Immature natural killer cell (primary cell): ENCODE measurements around the gene HYOU1. TPM values are rescaled to one million over a fixed set of nuclear protein-coding genes. Genes with fewer than 3 reads are reported as not detected.

Experiments used
- DNase-seq, 3 donors: peaks; one replicate each; pipeline ENCODE4 v3.0.0; 2022; ENCODE audit warnings: mixed read lengths in 1 of 3
- H3K27ac Mint-ChIP-seq, 6 donors: one replicate each; pipeline ENCODE4 v1.8.0; 2020; ENCODE audit warnings: mixed read lengths in 6 of 6, mild to moderate bottlenecking in 5 of 6, inconsistent platforms in 4 of 6, moderate library complexity in 3 of 6
- H3K27me3 Mint-ChIP-seq, 3 donors: one replicate each; pipeline ENCODE4 v1.8.0; 2020 to 2021; ENCODE audit warnings: low read depth in 3 of 3, mild to moderate bottlenecking in 3 of 3, mixed read lengths in 3 of 3, moderate library complexity in 3 of 3, inconsistent platforms in 1 of 3
- H3K36me3 Mint-ChIP-seq, 3 donors: one replicate each; pipeline ENCODE4 v1.8.0; 2020; ENCODE audit warnings: mixed read lengths in 3 of 3, inconsistent platforms in 2 of 3, mild to moderate bottlenecking in 2 of 3
- H3K4me1 Mint-ChIP-seq, 2 donors: one replicate each; pipeline ENCODE4 v1.8.0; 2020; ENCODE audit warnings: inconsistent platforms in 2 of 2, mild to moderate bottlenecking in 2 of 2, mixed read lengths in 2 of 2, moderate library complexity in 1 of 2
- H3K4me3 Mint-ChIP-seq, 5 donors: one replicate each; pipeline ENCODE4 v1.8.0; 2020; ENCODE audit warnings: mild to moderate bottlenecking in 5 of 5, mixed read lengths in 5 of 5, inconsistent platforms in 3 of 5, moderate library complexity in 3 of 5
- H3K9me3 Mint-ChIP-seq, 6 donors: one replicate each; pipeline ENCODE4 v1.8.0; 2020; ENCODE audit warnings: mild to moderate bottlenecking in 6 of 6, mixed read lengths in 6 of 6, inconsistent platforms in 4 of 6, moderate library complexity in 3 of 6
- polyA plus RNA-seq, 3 donors: library from polyadenylated mRNA; unstranded; fragments of 300-500 nt; fragmentation: Illumina TruSeq; gene quantifications; one replicate each; pipeline ENCODE4 v1.2.3, GENCODE V29; 2021

Gene HYOU1
- polyA plus RNA-seq, 3 donors from 2014 or later: 23.2 to 49.1 (median 32.9) TPM

DNA sequence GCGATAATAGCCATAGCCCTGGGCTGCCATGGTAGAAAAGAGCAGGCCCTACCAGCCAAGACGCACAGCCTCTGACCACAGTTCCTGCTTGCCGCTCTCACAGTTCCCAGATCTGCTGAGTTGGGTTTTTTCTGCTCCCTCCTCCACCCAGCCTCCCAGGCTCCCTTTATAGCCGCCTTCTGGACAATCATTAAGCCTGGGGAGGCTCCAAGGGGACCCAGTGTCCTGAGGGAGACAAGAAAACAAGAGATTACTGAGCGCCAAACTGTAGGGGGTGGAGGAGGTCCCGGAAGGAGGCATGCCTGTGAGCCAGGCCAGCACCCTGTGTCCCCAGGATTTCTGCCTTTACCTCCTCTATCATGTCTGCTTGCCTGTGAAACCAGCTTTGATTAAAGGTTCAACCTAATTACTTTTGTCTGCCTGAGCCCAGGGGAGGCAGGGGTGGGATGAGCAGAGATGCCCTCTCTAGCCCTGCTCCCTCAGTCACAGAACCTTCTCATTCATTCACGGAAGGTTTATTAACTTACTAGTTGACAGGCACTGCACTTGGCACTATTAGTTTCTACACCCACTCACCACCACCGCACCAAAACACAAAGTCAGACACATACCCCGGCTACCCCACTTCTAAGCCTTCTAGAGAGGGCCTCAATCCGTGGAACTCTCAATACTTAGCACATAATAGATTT lies 27.5 kb downstream of the HYOU1 start:
- no peaks in the 10 kb centered on the region for H3K36me3 Mint-ChIP-seq
- H3K9me3 Mint-ChIP-seq: no peaks in the 10 kb centered on the region
- DNase-seq: no peak
- peak overlapping the region; percentile 57 to 84 (median 72) for H3K4me3 Mint-ChIP-seq
- H3K4me1 Mint-ChIP-seq: peaks cover 8 to 16% of the 10 kb centered on the region in 2 donors
- peaks cover 0 to 2% (median 2%) of the 10 kb centered on the region in 3 donors for H3K27me3 Mint-ChIP-seq
- H3K27ac Mint-ChIP-seq: peak overlapping the region; percentile 3 to 87 (median 76)

DNA sequence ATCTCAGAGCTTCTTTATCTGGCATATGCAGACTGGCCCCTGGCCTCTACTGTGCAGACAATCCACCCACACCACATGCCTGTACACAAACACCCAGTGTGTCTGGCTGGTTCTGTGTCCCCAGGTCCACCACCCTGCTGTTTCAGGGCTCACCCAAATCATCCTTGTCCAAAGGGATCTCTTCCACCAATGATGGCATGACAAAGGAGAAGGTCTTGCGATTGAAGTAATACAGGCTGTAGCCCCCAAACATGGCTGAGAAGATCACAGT lies 28.0 kb downstream of the HYOU1 start:
- no peak for DNase-seq
- no peaks in the 10 kb centered on the region for H3K9me3 Mint-ChIP-seq
- peaks cover 0 to 2% (median 2%) of the 10 kb centered on the region in 3 donors for H3K27me3 Mint-ChIP-seq
- H3K4me3 Mint-ChIP-seq: peak overlapping the region; percentile 47 to 84 (median 67)
- H3K27ac Mint-ChIP-seq: peak overlapping the region in 4 of 6 donors; percentile 14 to 86 (median 36)
- H3K4me1 Mint-ChIP-seq: peaks cover 8 to 18% of the 10 kb centered on the region in 2 donors
- peaks cover 0 to under 1% (median 0%) of the 10 kb centered on the region in 3 donors for H3K36me3 Mint-ChIP-seq

DNA sequence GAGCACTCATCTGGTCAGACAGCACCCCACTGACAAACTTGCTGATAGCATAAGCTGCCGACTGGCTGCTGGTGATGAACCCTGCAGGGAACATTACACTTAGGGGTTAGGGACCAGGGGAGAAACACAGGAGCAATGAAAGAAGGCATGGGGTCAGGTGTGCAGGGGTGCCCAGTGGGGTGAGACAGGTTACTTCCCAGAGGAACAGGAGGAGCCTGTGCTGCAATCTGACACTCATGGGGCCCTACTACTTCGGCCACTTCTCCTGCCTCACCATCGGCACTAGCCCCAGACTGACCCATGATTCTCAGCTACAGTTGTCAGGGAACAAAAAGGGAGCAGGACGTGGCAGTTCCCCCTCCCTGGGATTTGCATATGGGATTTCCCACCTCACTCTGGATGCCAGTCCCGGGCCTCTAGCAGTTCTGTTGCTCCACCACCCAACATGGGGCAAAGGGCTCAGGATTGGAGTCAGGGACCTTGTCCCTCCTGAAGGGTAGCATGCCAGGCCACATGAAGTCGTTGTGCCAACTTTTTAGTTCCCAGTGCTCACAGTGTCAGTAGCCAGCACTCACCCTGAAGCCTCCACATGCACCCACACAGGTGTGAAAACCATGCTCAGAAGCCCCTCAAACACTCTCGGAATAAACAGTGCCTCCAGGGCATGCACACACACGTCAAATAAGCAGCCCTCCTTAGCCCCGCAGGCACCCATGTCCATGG lies 28.5 kb downstream of the HYOU1 start:
- H3K27ac Mint-ChIP-seq: peak overlapping the region in 1 of 6 donors; percentile 46
- H3K27me3 Mint-ChIP-seq: peaks cover 0 to 2% (median 2%) of the 10 kb centered on the region in 3 donors
- H3K9me3 Mint-ChIP-seq: no peaks in the 10 kb centered on the region
- DNase-seq: no peak
- H3K36me3 Mint-ChIP-seq: peaks cover 1 to 6% (median 2%) of the 10 kb centered on the region in 3 donors
- peak overlapping the region in 3 of 5 donors; percentile 47 to 84 (median 67) for H3K4me3 Mint-ChIP-seq
- peaks cover 12 to 20% of the 10 kb centered on the region in 2 donors for H3K4me1 Mint-ChIP-seq

DNA sequence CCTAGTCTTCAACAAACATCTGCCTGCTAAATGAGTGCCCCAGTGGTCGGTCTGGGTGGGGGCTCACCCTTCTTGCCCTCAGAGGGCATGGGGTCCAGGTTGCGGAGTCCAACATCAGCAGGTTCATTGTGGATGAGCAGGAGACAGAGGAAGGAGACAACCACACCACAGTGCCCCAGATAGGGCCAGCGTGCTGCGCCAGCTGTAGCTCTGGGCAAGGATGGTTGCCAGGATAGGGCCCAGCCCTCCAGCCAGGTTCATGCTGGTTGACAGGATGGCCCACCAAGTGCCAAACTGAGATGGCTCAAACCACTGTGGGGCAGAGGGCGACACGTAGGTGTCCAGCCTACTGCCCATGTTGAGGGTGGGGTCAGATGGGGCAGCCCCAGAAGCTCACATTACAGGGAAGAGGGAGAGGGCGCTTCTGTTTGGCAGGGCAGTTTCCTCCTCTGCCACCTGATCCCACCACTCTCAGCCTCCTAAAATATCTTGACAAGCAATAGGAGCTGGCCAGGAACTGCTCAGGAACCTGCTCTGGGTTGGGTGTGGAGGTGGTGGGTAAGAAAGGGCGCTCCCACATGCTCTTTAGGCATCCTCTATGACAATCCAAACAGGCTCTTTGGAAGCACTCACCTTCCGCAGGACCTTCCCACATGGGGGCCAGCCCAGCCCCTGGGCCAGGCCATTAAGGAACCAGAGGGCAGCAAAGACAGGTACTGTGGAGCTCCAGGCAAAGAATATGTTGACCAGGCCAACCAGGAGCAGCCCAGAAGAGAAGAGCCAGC lies 29.3 kb downstream of the HYOU1 start:
- Mint-ChIP-seq H3K9me3 (no peaks in the 10 kb centered on the region), H3K27me3 (peaks cover 0 to 2% (median 2%) of the 10 kb centered on the region in 3 donors), H3K4me3 (peak overlapping the region in 1 of 5 donors; percentile 27), H3K27ac (peak overlapping the region in 1 of 6 donors; percentile 18), H3K4me1 (peaks cover 15 to 22% of the 10 kb centered on the region in 2 donors), H3K36me3 (peaks cover 3 to 10% (median 6%) of the 10 kb centered on the region in 3 donors)
- DNase-seq: no peak

DNA sequence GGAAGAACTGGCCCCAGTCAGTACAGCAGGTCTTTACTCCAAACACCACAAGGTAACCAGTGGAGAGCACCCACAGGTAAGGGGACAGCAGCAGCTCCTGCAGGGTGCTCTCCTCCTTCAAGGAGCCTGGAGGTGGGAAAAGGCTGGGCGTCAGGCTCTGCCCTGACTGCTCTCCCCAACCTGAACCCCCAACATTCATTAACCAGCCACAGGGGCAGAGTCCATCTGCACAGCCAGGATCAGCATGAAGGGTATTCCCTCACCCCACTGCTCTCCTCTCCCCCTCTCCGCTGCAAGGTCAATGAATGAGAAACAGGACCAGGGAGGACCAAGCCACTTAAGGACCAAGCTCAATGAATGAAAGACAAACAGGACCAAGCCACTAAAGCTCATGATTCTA lies 30.0 kb downstream of the HYOU1 start:
- DNase-seq: no peak
- no peak overlapping the region for H3K4me3 Mint-ChIP-seq
- H3K27ac Mint-ChIP-seq: peak overlapping the region in 1 of 6 donors; percentile 17
- H3K27me3 Mint-ChIP-seq: peaks cover 0 to 2% (median 2%) of the 10 kb centered on the region in 3 donors
- no peaks in the 10 kb centered on the region for H3K9me3 Mint-ChIP-seq
- H3K36me3 Mint-ChIP-seq: peaks cover 3 to 10% (median 6%) of the 10 kb centered on the region in 3 donors
- H3K4me1 Mint-ChIP-seq: peaks cover 15 to 22% of the 10 kb centered on the region in 2 donors

DNA sequence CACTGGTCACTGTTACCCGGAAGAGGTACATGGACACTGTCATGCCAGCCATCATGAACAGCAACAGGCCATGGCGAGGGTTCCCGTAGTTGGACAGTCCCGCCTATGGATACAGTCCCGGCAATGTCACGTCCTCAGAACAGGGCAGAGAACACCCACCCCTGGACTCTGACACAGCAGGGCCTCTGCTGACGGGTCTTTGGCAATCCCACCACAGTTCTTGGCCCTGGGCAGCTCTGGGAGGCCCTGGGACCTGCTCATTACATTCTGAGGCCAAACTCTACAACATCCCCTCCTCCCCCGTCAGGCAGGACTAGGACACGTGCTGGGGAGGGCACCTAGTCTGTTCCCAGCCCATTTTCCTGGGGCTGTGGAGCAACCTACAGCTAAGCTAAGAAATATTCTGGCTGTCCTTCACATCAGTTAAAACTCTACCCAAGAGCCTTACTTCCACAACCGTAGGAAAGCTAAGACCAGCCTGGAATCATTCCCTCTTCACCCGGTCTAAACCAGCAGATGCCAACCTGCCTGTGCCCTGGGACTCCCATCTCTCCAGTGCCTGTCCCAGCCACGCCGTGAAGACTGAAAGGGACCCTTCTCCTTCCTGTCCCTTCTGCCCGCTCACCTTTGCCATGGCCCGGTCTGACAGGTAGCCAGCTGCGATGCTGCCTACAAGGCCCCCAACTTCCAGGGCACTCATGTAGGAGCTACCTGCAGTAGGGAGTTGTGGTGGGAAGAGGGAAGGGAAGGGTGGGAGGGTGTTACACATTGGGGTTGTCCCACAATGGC lies 30.8 kb downstream of the HYOU1 start:
- Mint-ChIP-seq H3K27ac (peak overlapping the region in 3 of 6 donors; percentile 7 to 55 (median 13)), H3K36me3 (peaks cover 6 to 10% (median 9%) of the 10 kb centered on the region in 3 donors), H3K4me3 (no peak overlapping the region), H3K27me3 (peaks cover 0 to 2% (median under 1%) of the 10 kb centered on the region in 3 donors), H3K9me3 (no peaks in the 10 kb centered on the region), H3K4me1 (peaks cover 21 to 22% of the 10 kb centered on the region in 2 donors)
- DNase-seq: no peak

DNA sequence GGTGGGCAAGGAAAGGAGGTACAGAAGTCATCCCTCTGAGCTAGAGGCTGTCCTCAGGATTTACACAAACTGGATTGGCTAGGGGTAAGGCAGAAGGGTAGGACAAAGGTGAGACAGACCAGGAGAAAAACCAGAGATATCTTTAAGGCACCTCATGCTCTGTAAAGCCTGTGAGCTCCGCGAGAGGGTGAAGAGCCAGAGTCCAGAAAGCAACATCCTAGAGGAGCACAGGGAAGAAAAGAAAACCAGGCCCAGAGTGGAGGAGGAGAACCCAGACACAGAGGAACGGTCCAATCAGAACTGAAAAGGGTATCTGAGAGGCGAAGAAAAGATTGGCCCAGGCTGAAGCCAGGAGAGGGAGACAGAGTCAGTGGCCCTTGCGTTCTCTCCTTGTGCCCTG lies 31.5 kb downstream of the HYOU1 start:
- H3K27me3 Mint-ChIP-seq: peaks cover 0 to 2% (median 0%) of the 10 kb centered on the region in 3 donors
- no peaks in the 10 kb centered on the region for H3K9me3 Mint-ChIP-seq
- peak overlapping the region in 3 of 6 donors; percentile 60 to 80 (median 75) for H3K27ac Mint-ChIP-seq
- H3K36me3 Mint-ChIP-seq: peaks cover 6 to 10% (median 9%) of the 10 kb centered on the region in 3 donors
- no peak for DNase-seq
- peaks cover 18 to 24% of the 10 kb centered on the region in 2 donors for H3K4me1 Mint-ChIP-seq
- H3K4me3 Mint-ChIP-seq: no peak overlapping the region

DNA sequence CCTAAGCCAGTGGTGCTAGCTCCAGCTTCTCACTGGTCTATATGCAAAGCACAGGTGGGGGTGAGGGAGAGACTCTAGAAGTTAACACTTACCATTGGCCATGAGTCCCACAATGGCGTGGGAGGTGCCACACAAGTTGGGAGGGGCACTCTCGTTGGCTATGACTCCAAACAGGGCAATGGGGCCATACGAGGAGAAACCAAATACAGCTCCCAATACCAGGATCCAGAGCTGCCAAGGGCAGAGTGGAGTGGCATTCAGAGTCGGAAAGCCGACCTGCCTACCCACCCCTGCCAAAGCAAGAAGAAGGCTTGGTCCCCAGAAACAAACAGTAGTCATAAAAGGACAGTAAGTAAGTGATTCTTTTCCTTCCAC lies 31.9 kb downstream of the HYOU1 start:
- no peak for DNase-seq
- peaks cover 6 to 10% (median 9%) of the 10 kb centered on the region in 3 donors for H3K36me3 Mint-ChIP-seq
- no peak overlapping the region for H3K4me3 Mint-ChIP-seq
- peaks cover 0 to 2% (median 0%) of the 10 kb centered on the region in 3 donors for H3K27me3 Mint-ChIP-seq
- H3K27ac Mint-ChIP-seq: peak overlapping the region in 3 of 6 donors; percentile 35 to 80 (median 60)
- peaks cover 23 to 27% of the 10 kb centered on the region in 2 donors for H3K4me1 Mint-ChIP-seq
- no peaks in the 10 kb centered on the region for H3K9me3 Mint-ChIP-seq

DNA sequence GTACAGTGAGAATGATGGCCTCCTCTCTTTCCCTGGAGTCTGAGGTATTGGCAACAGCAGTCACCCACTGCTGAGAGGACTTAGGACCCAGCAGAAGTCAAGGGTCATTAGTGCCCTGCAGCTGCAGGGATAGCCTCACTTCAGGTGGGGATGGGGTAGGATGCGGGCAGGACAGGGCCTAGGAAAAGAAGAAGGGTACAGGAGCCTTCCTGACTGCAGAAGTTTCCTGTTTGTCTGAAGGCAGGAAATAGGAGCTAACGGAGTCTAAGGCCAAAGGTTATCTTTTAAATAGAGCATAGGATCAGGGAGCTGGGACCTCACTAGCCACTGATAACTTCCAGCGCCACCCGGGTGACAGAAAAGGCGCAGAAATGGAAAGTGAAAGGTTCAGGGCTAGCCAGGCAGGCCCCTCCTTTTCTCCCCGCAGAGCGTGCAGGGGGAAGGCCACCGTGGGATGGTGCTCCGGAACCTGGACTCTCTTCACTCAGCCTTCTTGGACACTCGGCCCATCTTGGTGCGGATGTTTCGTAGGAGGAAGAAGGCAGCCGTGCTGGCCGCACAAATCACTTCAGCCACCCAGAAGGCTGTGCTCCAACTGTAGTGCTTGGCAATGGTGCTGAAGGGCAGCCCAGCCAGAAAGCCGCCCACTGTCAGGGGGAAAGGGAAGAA lies 32.4 kb downstream of the HYOU1 start:
- Mint-ChIP-seq H3K9me3 (no peaks in the 10 kb centered on the region), H3K27ac (peak overlapping the region in 4 of 6 donors; percentile 61 to 82 (median 80)), H3K4me1 (peaks cover 23 to 27% of the 10 kb centered on the region in 2 donors), H3K27me3 (peaks cover 0 to under 1% (median 0%) of the 10 kb centered on the region in 3 donors), H3K36me3 (peaks cover 9 to 10% (median 9%) of the 10 kb centered on the region in 3 donors), H3K4me3 (no peak overlapping the region)
- no peak for DNase-seq

DNA sequence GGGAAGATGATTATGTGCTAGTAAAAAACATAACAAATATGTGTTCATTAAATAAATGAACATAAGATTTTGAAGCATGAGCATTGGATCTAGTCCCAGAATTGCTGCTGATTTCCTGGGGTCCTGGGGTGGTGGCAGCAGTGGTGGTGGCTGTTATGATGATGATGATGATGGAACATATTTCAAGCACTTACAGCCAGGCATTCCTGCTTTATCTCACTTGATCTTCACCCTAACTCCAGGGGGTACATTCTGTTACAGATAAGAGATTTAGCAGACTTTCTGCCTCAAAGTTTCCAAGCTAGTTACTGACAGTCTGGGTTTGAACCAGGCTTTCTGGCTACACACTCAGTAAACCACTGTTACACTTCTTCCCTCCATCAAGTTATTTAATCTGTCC lies 33.3 kb downstream of the HYOU1 start:
- H3K4me1 Mint-ChIP-seq: peaks cover 28 to 31% of the 10 kb centered on the region in 2 donors
- H3K27ac Mint-ChIP-seq: peak overlapping the region in 3 of 6 donors; percentile 3 to 80 (median 4)
- DNase-seq: no peak
- peaks cover 9 to 10% (median 9%) of the 10 kb centered on the region in 3 donors for H3K36me3 Mint-ChIP-seq
- H3K27me3 Mint-ChIP-seq: no peaks in the 10 kb centered on the region
- H3K9me3 Mint-ChIP-seq: no peaks in the 10 kb centered on the region
- no peak overlapping the region for H3K4me3 Mint-ChIP-seq

DNA sequence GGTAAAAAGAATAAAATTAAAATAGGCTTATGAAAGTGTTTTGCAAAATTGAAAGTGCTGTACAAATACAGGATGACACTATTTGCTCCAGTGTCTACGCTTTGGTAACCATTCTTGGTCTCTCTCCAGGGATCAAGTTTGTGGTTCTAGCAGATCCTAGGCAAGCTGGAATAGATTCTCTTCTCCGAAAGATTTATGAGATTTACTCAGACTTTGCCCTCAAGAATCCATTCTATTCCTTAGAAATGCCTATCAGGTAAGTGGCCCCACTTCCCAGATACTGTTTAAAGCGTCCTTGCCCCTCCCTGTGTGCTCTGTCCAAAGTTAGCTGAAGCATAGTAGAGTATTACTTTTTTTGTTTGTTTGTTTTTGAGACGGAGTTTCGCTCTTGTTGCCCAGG lies 35.4 kb downstream of the HYOU1 start:
- Mint-ChIP-seq H3K27me3 (peaks cover 2 to 8% (median 7%) of the 10 kb centered on the region in 3 donors), H3K36me3 (peaks cover 9 to 10% (median 9%) of the 10 kb centered on the region in 3 donors), H3K4me3 (peak overlapping the region in 3 of 5 donors; percentile 27 to 30 (median 30)), H3K4me1 (peaks cover 48 to 52% of the 10 kb centered on the region in 2 donors), H3K27ac (peak overlapping the region in 4 of 6 donors; percentile 22 to 59 (median 39)), H3K9me3 (no peaks in the 10 kb centered on the region)
- DNase-seq: no peak

DNA sequence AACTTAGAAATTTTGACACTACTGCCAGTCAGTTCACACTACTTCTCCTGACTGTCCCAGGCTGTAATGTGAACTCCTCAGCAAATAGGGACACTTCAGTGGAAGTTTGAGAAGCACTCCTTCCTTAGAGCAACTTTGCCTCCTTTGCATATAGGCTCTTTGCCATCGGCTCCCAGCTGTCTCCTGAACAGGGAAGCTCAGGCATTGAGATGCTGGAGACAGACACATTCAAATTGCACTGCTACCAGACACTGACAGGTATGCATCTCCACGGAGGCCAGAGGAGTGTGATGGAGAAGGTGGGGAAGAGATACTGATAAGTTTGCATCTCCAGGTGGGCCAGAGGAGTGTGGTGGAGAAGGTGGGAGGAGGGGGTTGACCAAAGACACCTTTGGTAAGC lies 37.0 kb downstream of the HYOU1 start:
- Mint-ChIP-seq H3K4me1 (peaks cover 61 to 67% of the 10 kb centered on the region in 2 donors), H3K4me3 (peak overlapping the region; percentile 93 to 100 (median 98)), H3K27ac (peak overlapping the region; percentile 98 to 100 (median 100)), H3K36me3 (peaks cover 15 to 22% (median 17%) of the 10 kb centered on the region in 3 donors), H3K27me3 (peaks cover 2 to 8% (median 7%) of the 10 kb centered on the region in 3 donors), H3K9me3 (no peaks in the 10 kb centered on the region)
- no peak for DNase-seq
